Lower leg skin (tissue), 3 donors: Measurements from ENCODE around the gene MUSK.

Source experiments
- POLR2A ChIP-seq, 2 donors: fragments of 450-650 bp; IDR thresholded peaks; one replicate each; pipeline ENCODE4 v1.6.1; 2016 to 2017; ENCODE audit warnings: antibody characterized with exemption in 2 of 2, mild to moderate bottlenecking in 1 of 2, moderate library complexity in 1 of 2
- TF ChIP-seq, protein P1 (sequence below), 3 donors: fragments of 450-650 bp; IDR thresholded peaks; one replicate each; pipeline ENCODE4 v1.5.1; 2016; ENCODE audit warnings: antibody characterized with exemption in 3 of 3, mild to moderate bottlenecking in 3 of 3, moderate library complexity in 2 of 3

DNA sequence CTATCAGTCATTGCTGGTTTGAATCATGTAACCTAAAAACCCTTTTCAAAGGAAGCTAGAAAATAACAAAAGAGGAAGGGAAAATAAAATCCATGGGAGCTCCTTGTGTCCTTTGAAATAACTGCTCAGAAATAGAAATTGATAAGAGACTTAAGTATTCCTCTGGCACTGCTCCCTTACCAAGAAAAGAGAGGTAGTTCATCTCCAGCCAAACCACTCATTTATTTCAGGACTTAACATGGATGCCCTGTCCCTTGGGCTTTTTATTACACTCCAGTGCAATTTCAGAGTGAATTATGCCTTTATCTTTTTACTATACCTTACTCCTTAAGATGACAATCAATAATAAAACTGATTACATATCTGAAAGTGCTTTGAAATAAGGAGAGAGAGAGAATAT, 61.0 kb downstream of the MUSK start:
- TF ChIP-seq, protein P1, sequence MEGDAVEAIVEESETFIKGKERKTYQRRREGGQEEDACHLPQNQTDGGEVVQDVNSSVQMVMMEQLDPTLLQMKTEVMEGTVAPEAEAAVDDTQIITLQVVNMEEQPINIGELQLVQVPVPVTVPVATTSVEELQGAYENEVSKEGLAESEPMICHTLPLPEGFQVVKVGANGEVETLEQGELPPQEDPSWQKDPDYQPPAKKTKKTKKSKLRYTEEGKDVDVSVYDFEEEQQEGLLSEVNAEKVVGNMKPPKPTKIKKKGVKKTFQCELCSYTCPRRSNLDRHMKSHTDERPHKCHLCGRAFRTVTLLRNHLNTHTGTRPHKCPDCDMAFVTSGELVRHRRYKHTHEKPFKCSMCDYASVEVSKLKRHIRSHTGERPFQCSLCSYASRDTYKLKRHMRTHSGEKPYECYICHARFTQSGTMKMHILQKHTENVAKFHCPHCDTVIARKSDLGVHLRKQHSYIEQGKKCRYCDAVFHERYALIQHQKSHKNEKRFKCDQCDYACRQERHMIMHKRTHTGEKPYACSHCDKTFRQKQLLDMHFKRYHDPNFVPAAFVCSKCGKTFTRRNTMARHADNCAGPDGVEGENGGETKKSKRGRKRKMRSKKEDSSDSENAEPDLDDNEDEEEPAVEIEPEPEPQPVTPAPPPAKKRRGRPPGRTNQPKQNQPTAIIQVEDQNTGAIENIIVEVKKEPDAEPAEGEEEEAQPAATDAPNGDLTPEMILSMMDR (IDR thresholded peaks at IDR 0.05): no peak
- no peak for TF ChIP-seq POLR2A (IDR thresholded peaks at IDR 0.05)
